Small intestine (tissue), 7 donors: ENCODE results near the gene RBM17. TPM values are rescaled to one million over a fixed set of nuclear protein-coding genes. Genes with fewer than 3 reads are reported as not detected.
A peak's percentile ranks its signal among the peaks of the same experiment; 100 is the strongest.
"Not testable (repeated sequence)": the region's sequence is repeated elsewhere in the genome, so short reads cannot be mapped to it uniquely, and the experiment has no call there.

Source experiments
- DNase-seq, 2 donors: peaks; one replicate each; pipeline versions ENCODE4 v3.0.0 to v3.0.0-alpha.2; 2013
- FAIRE-seq: peaks from 2 replicates; lab custom pipeline; 2012; peaks lifted over from hg19 to GRCh38; lab: Jason Lieb, UNC
- H3K27ac ChIP-seq, 3 donors: one replicate each; pipeline ENCODE4 v1.5.1; 2013; ENCODE audit warnings: low read length in 2 of 3, mild to moderate bottlenecking in 2 of 3, control low read depth in 1 of 3, inconsistent platforms in 1 of 3, low read depth in 1 of 3, moderate library complexity in 1 of 3
- H3K27me3 ChIP-seq, 3 donors: one replicate each; pipeline ENCODE4 v1.6.1; 2013; ENCODE audit warnings: low read length in 3 of 3, inconsistent platforms in 1 of 3; ENCODE audit not compliant: control insufficient read depth in 3 of 3, insufficient read depth in 3 of 3
- H3K36me3 ChIP-seq, 3 donors: one replicate each; pipeline ENCODE4 v1.6.1; 2013; ENCODE audit warnings: low read length in 3 of 3, inconsistent platforms in 1 of 3, low read depth in 1 of 3, mild to moderate bottlenecking in 1 of 3, moderate library complexity in 1 of 3; ENCODE audit not compliant: control insufficient read depth in 3 of 3, insufficient read depth in 2 of 3
- H3K4me1 ChIP-seq, 3 donors: one replicate each; pipeline ENCODE4 v1.6.1; 2013; ENCODE audit warnings: low read length in 2 of 3, inconsistent platforms in 1 of 3, low read depth in 1 of 3, mild to moderate bottlenecking in 1 of 3, moderate library complexity in 1 of 3; ENCODE audit not compliant: control insufficient read depth in 3 of 3, insufficient read depth in 2 of 3
- H3K4me3 ChIP-seq, 3 donors: one replicate each; pipeline ENCODE4 v1.5.1; 2013; ENCODE audit warnings: low read length in 3 of 3, control low read depth in 1 of 3, inconsistent platforms in 1 of 3, low read depth in 1 of 3, mild to moderate bottlenecking in 1 of 3, moderate library complexity in 1 of 3
- H3K9me3 ChIP-seq, 2 donors: one replicate each; pipeline ENCODE4 v1.6.1; 2013; ENCODE audit warnings: low read depth in 1 of 2, low read length in 1 of 2; ENCODE audit not compliant: control insufficient read depth in 2 of 2, insufficient read depth in 1 of 2
- whole genome bisulfite sequencing, 3 donors: extraction: QIAGEN DNeasy Blood & Tissue Kit; methylation state at CpG; one replicate each; pipeline ENCODE4 v1.1.7; 2013; 5-methylcytosine and 5-hydroxymethylcytosine counted together
- polyA plus RNA-seq, 4 donors: library from polyadenylated mRNA; stranded (reverse) in 3 of 4; unstranded in 1 of 4; fragments of 200-250 nt in 3 of 4; fragments of 120-200 nt in 1 of 4; gene quantifications; one replicate each; pipeline versions ENCODE4 v1.2.1 to v1.2.3, GENCODE V29; 2013
- donor health status: healthy with polysubstance abuse.
- donor health status: control.
- donor health status: control.
- donor health status: Bipolar disorder and iron deficiency.
- donor health status: healthy.

The RBM17 gene
- polyA plus RNA-seq, 4 donors, result 45.7 to 102 (median 73.9) TPM

DNA sequence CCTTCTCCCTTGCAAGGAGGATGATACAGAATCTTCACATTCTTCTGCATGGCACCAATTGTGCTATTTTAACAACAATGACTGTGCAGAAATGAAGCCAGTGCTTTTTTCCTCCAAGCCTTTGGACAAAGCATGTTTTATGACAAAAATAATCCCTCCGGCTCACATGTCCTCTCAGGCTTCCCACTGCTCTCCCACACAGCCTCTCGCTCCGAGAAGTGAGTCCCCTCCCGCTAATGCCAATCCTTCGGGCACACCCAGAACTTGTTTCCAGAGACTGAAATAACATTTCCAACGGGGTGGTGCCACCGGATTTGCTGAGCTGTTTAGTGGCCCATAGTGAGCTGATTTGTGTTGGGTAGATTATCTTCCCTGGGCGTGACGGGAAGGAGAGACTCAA lies 35.8 kb downstream of the RBM17 start:
- Histone ChIP-seq H3K27ac (no peak overlapping the region), H3K9me3 (no peaks in the 10 kb centered on the region), H3K4me3 (no peak overlapping the region), H3K36me3 (peaks cover 0 to 2% (median 0%) of the 10 kb centered on the region in 3 donors), H3K4me1 (peaks cover 0 to 6% (median 0%) of the 10 kb centered on the region in 3 donors), H3K27me3 (peaks cover 0 to 15% (median 0%) of the 10 kb centered on the region in 3 donors)
- DNase-seq, result peak in 1 of 2 donors; percentile 43
- WGBS, 3 donors, result 17 to 43% (median 35%) methylated on average over 9 of the region's 9 CpGs
- no peak for FAIRE-seq

DNA sequence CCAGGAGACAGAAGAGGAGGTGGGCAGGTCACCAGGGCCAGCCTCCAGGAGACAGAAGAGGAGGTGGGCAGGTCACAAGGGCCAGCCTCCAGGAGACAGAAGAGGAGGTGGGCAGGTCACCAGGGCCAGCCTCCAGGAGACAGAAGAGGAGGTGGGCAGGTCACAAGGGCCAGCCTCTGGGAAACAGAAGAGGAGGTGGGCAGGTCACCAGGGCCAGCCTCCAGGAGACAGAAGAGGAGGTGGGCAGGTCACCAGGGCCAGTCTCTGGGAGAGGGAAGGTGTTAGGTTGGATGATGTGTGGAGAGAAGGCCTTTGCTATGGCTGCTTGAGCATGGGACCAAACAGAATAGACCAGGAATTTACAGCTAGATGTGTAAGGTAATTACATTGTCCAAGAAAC lies 38.6 kb downstream of the RBM17 start:
- not testable (repeated sequence) for H3K36me3 ChIP-seq, H3K4me1 ChIP-seq, DNase-seq, H3K27ac ChIP-seq, H3K4me3 ChIP-seq, FAIRE-seq, H3K9me3 ChIP-seq
- H3K27me3 ChIP-seq, result peaks cover 0 to 26% (median 0%) of the 10 kb centered on the region in 3 donors

DNA sequence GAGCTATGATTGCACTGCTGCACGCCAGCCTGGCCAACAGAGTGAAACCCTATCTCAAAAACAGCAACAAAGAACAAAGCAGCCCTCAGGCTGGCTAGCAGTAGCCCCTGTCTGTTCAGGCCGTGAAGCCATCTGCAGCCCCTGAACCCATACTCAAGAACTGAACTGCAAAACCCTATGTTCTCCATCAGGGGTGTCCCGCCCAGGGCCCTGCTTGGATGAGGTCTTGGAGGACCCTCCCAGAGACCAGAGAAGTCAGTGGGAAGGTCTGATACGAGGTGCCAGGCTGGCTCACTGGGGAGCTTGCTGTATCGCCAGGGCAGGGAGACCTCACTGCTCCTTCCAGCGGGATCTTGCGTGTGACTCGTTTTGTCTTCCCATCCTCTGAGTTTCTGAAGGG lies 39.3 kb downstream of the RBM17 start:
- Histone ChIP-seq H3K36me3 (no peaks in the 10 kb centered on the region), H3K4me1 (no peaks in the 10 kb centered on the region), H3K27ac (no peak overlapping the region), H3K9me3 (no peaks in the 10 kb centered on the region), H3K27me3 (peaks cover 0 to 26% (median 0%) of the 10 kb centered on the region in 3 donors), H3K4me3 (no peak overlapping the region)
- 89 to 97% (median 90%) methylated on average over 8 of the region's 8 CpGs for WGBS, 3 donors
- FAIRE-seq, result no peak
- no peak for DNase-seq

DNA sequence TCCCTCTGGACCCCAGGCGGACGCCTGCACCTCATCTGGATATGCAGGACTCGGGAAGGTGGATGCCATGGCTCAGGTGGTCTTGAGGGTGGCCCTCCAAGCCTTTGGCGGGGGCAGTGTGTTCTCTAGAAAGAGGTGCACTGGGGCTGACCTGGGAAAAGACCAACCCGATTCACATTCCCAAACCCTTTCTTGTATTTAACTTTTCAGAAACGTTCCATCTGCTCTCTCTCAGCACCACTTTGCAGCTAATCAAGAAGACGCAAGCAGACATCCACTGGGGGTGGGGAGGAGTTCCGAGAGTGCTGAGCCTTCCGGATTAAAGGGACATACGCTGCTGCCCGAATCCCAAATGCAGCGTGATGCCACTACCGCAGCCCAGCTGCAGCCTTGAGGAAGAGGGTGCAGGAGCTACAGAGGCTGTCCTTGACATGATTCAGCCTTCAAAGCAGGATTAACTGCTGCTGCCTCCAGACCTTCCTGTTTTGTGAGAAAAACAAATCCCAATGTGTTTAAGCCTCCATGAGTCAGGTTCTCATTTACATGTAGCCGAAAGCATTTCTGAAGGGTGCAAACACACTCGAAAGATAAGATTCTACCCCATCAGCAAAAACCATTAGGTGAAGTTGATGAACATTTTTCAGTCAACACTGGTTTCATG lies 39.9 kb downstream of the RBM17 start:
- 33 to 69% (median 65%) methylated on average over 15 of the region's 15 CpGs for WGBS, 3 donors
- no peaks in the 10 kb centered on the region for H3K9me3 ChIP-seq
- no peak for DNase-seq
- no peaks in the 10 kb centered on the region for H3K4me1 ChIP-seq
- FAIRE-seq, result no peak
- H3K36me3 ChIP-seq, result no peaks in the 10 kb centered on the region
- peaks cover 0 to 26% (median 0%) of the 10 kb centered on the region in 3 donors for H3K27me3 ChIP-seq
- no peak overlapping the region for H3K27ac ChIP-seq
- H3K4me3 ChIP-seq, result no peak overlapping the region

DNA sequence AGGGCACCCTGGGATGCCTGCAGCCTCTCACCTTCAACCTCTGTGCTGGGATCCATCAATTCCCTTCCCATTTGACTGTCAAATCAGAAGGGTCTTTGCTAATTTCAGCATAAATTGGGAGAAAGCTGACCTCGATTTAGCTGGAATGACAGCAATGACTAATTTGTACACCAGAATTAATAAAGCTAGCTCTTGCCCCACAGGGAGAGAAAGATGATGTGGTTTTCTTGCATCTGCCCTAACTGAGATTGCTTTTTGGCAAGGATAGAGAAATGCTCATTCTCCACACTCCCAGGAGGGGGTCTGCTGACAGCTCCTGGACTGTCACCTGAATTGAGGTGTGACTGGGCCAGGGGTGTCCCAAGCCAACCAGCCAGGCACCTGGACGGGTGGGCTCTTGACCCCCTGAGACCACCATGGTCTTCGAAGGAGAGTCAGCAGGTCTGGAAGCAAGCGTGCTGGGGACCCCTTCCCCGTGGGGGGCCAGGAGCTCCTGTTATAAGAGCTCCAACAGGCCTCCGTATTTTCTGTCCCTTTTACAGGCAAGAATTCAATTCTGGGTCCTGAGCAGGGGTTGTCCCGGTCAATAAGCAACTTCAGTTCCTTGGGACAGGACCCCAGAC lies 42.1 kb downstream of the RBM17 start:
- Histone ChIP-seq H3K4me3 (no peak overlapping the region), H3K36me3 (no peaks in the 10 kb centered on the region), H3K4me1 (no peaks in the 10 kb centered on the region), H3K27me3 (peaks cover 0 to 34% (median 0%) of the 10 kb centered on the region in 3 donors), H3K9me3 (no peaks in the 10 kb centered on the region), H3K27ac (no peak overlapping the region)
- 83 to 89% (median 84%) methylated on average over 7 of the region's 7 CpGs for WGBS, 3 donors
- DNase-seq, result no peak
- no peak for FAIRE-seq

DNA sequence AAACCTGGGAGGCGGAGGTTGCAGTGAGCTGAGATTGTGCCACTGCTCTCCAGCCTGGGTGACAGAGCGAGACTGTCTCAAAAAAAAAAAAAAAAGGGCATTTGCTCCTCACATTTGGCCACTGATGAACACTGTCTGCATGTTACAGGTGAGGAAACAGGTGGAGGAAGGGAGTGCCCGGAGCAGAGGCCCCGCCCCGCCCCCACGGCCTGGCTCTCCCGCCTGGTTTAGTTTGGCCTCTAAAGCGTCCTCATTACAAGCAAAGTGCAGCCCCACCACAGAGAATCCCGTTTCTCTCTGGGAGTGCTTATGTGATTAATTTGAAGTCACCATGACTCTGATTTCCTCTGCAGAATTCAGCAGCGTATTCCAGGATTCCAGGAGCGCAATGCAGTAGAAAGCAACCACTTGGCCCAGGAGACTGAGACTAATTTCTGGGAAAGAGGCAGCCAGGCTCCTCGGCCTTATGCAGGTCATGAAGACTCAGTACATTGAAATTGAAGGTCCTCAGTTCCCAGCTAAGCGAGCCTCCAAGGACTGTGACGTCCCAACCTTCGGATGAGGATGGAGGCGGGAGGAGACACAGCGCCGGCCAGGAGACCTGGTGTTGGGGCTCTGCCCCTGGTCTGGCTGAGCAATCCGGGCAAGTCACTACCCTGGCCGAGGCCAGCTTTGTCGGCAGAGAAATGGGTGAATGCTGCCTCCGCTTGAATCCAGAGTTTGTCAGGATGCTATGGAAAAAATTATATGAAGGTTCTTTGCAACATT lies 44.7 kb downstream of the RBM17 start:
- Histone ChIP-seq H3K9me3 (no peaks in the 10 kb centered on the region), H3K27me3 (peaks cover 0 to 41% (median 0%) of the 10 kb centered on the region in 3 donors), H3K36me3 (no peaks in the 10 kb centered on the region), H3K27ac (no peak overlapping the region), H3K4me3 (no peak overlapping the region), H3K4me1 (no peaks in the 10 kb centered on the region)
- no peak for FAIRE-seq
- WGBS, 3 donors, result 78 to 85% (median 84%) methylated on average over 22 of the region's 22 CpGs
- DNase-seq, result no peak

DNA sequence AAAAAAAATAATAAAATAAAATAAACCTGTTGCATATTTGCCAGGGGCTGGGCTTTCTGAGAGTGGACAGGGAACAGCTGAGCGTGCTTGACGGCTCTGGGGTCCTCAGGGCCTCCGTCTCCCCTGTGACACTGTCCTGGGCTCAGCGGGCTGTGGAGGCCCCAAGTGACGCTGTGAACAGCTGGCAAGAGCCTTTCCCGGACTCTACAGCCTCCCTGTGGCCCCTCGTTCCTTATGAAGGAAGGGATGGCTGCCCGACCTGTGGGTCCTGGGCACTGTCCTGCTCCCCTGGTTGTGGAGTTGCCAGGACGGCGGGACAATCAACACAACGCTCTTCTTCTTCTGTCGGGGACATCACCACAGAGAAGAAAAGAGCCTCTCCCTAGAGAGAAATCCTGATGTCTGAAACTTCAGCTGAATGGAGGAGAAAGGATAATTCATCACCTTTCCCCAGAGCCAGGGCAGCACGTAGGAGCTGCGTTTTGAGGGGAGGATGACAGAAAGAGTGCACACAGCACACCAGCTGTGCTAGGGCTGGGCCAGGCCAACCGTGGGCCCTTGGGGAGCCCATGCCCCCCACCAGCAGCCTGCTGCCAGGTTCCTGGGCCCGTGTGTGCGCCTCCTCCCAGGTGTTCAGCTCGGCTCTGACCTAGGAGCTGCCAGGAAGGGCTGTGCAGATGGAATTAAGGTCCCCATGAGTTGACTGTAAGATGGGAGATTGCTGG lies 45.4 kb downstream of the RBM17 start:
- Histone ChIP-seq H3K9me3 (no peaks in the 10 kb centered on the region), H3K4me1 (no peaks in the 10 kb centered on the region), H3K27ac (no peak overlapping the region), H3K4me3 (no peak overlapping the region), H3K36me3 (no peaks in the 10 kb centered on the region), H3K27me3 (peaks cover 0 to 38% (median 0%) of the 10 kb centered on the region in 3 donors)
- WGBS, 3 donors, result 83 to 90% (median 89%) methylated on average over 18 of the region's 18 CpGs
- no peak for DNase-seq
- no peak for FAIRE-seq

DNA sequence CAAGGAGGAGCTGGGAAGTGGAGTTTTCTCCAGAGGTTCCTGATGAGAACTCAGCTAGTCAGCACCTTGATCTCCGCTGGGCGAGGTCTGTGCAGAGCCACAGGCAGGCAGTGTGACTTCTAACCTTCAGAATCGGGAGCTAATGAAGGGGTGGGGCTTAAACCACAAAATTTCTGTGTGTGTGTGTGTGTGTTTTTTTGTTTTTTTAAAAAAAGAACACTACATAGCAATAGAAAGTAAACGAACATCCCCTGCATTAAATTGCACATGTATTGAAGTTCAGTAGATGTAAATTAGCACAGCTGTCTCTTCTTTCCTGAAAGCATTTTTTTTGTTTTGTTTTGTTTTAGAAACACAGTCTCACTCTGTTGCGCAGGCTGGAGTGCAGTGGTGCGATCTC lies 46.2 kb downstream of the RBM17 start:
- Histone ChIP-seq H3K4me3 (no peak overlapping the region), H3K27me3 (peaks cover 0 to 38% (median 0%) of the 10 kb centered on the region in 3 donors), H3K36me3 (no peaks in the 10 kb centered on the region), H3K27ac (no peak overlapping the region), H3K9me3 (no peaks in the 10 kb centered on the region), H3K4me1 (no peaks in the 10 kb centered on the region)
- DNase-seq (peak in 1 of 2 donors; percentile 35), FAIRE-seq (no peak)
- 44 to 52% (median 48%) methylated on average over 6 of the region's 6 CpGs for WGBS, 3 donors
